ENCODE results near the gene CCDC18. TPM values are rescaled to one million over a fixed set of nuclear protein-coding genes. Genes with fewer than 3 reads are reported as not detected.

CCDC18 gene
- total RNA-seq (2014; rRNA removed) (8.8 and 18.9 TPM in 2 replicates), Bru-seq, nascent RNA (percentile 70 among the genes with signal in this experiment), BruChase-seq, experiment 1, labeled RNA remaining after a 6-hour chase (percentile 61 among the genes with signal in this experiment), BruChase-seq, experiment 2, labeled RNA remaining after a 2-hour chase (percentile 65 among the genes with signal in this experiment)
- long read RNA-seq, partial matches to known transcripts = 2 of 12 reads
- long read RNA-seq, other reads (novel, unspliced or antisense) = 10 of 12 reads

GRCh38 chr1:93180723-93181613, at the start of gene CCDC18:
Gene CCDC18 (plus strand): TSS chr1:93180724. CDS start chr1:93183362, 2,638 bp downstream.
- Histone ChIP-seq H3K9me2 (replicated peaks; ENCODE audit: low read length) (no peaks in the 10 kb centered on the region), H3K27ac (ENCODE audit: low read length) (peak within 1 kb of the TSS; percentile 98), H2AFZ (ENCODE audit: low read length) (peak within 1 kb of the TSS; percentile 89), H4K20me1 (ENCODE audit: low read length) (peaks cover 33% of the 10 kb centered on the region), H3F3A (ENCODE audit: low read length, unreplicated experiment) (no peaks in the 10 kb centered on the region), H3K9me3 (ENCODE audit: low read length) (no peaks in the 10 kb centered on the region), H3K4me2 (ENCODE audit: low read length) (peak within 1 kb of the TSS; percentile 97), H3K36me3 (ENCODE audit: low read depth, low read length) (peaks cover 6% of the 10 kb centered on the region; the same call in 1 of the 2 replicates), H3K27me3 (ENCODE audit: low read length) (no peaks in the 10 kb centered on the region), H3K79me2 (ENCODE audit: low read length) (peaks cover 80% of the 10 kb centered on the region), H3K4me3 (ENCODE audit: low read length) (peak within 1 kb of the TSS; percentile 93), H3K4me1 (ENCODE audit: insufficient read depth, low read length) (peaks cover 22% of the 10 kb centered on the region), H3K9ac (ENCODE audit: low read length) (peak within 1 kb of the TSS; percentile 98)
- intact Hi-C loops (cut with micrococcal nuclease) = loop anchor here (1.0 to 10.0 kb wide), 2 partner anchors 102 to 164 kb away; partner anchors contain the start of genes DR1 and MTF2
- TF ChIP-seq CTCF (conservative IDR thresholded peaks at IDR 0.05; ENCODE audit: low read depth, low read length) = no peak
- no peak for TF ChIP-seq EZH2 (IDR thresholded peaks at IDR 0.05; ENCODE audit: low read length, unreplicated experiment)
- TF ChIP-seq EZH2phosphoT487 (IDR thresholded peaks at IDR 0.05; ENCODE audit: borderline replicate concordance, low read length) = no peak
- peak; percentile 30 for DNase-seq
- ChIA-PET POLR2A (ENCODE audit: unreplicated experiment) (no interaction called here), CTCF (no interaction called here)
- no TSS peak for BruUV-seq (replicated peaks)
- 0 out of 2 replicates have a peak, but pooled peaks have one; percentile 1 for ATAC-seq

GRCh38 chr1:93132638-93133037, 47.9 kb upstream of the CCDC18 start:
- intact Hi-C loops (cut with micrococcal nuclease) = no loop called here

More at GRCh38 chr1:93132638-93133037, 47.9 kb upstream of the CCDC18 start:
- no TSS peak for BruUV-seq (replicated peaks)
- no peaks in the 10 kb centered on the region for H3K9me3 ChIP-seq (ENCODE audit: low read length)
- no peaks in the 10 kb centered on the region for H4K20me1 ChIP-seq (ENCODE audit: low read length)
- H2AFZ ChIP-seq (ENCODE audit: low read length) = no peak overlapping the region
- H3K9ac ChIP-seq (ENCODE audit: low read length) = no peak overlapping the region
- no peaks in the 10 kb centered on the region for H3F3A ChIP-seq (ENCODE audit: low read length, unreplicated experiment)
- no peak overlapping the region for H3K4me3 ChIP-seq (ENCODE audit: low read length)
- H3K4me2 ChIP-seq (ENCODE audit: low read length) = no peak overlapping the region
- no peaks in the 10 kb centered on the region for H3K9me2 ChIP-seq (replicated peaks; ENCODE audit: low read length)
- no peaks in the 10 kb centered on the region for H3K27me3 ChIP-seq (ENCODE audit: low read length)
- ChIA-PET POLR2A (ENCODE audit: unreplicated experiment) (no interaction called here), CTCF (no interaction called here)
- H3K79me2 ChIP-seq (ENCODE audit: low read length) = no peaks in the 10 kb centered on the region
- H3K4me1 ChIP-seq (ENCODE audit: insufficient read depth, low read length) = peaks cover 6% of the 10 kb centered on the region; the same call in 1 of the 2 replicates
- ATAC-seq (no peak), DNase-seq (no peak)
- H3K27ac ChIP-seq (ENCODE audit: low read length) = no peak overlapping the region
- TF ChIP-seq EZH2phosphoT487 (IDR thresholded peaks at IDR 0.05; ENCODE audit: borderline replicate concordance, low read length) (no peak), CTCF (conservative IDR thresholded peaks at IDR 0.05; ENCODE audit: low read depth, low read length) (no peak), EZH2 (IDR thresholded peaks at IDR 0.05; ENCODE audit: low read length, unreplicated experiment) (no peak)
- peaks cover 38% of the 10 kb centered on the region for H3K36me3 ChIP-seq (ENCODE audit: low read depth, low read length)
